Prostate gland (tissue), 2 donors: ENCODE measurements around the gene POFUT2. TPM values are rescaled to one million over a fixed set of nuclear protein-coding genes. Genes with fewer than 3 reads are reported as not detected.
A peak's percentile ranks its signal among the peaks of the same experiment; 100 is the strongest.

ENCODE experiments used
- DNase-seq: peaks from one replicate; pipeline ENCODE4 v3.0.0-alpha.2; 2019; ENCODE audit warnings: low spot score
- H3K27ac ChIP-seq, 2 donors: fragments of 200-600 bp; sonication (generic); 2 replicates each; pipeline ENCODE4 v1.5.1; 2017 to 2019
- H3K27me3 ChIP-seq: fragments of 200-600 bp; sonication (generic); replicated peaks from 2 replicates; pipeline ENCODE4 v1.5.1; 2019; ENCODE audit not compliant: insufficient read depth
- H3K36me3 ChIP-seq, 2 donors: fragments of 200-600 bp; sonication (generic); 1 replicate in 1 of 2; 2 replicates in 1 of 2; pipeline versions ENCODE4 v1.5.1 to v1.8.1; 2017 to 2019
- H3K4me1 ChIP-seq: fragments of 200-600 bp; sonication (generic); replicated peaks from 2 replicates; pipeline ENCODE4 v1.5.1; 2019
- H3K4me3 ChIP-seq, 2 donors: fragments of 200-600 bp; sonication (generic); 2 replicates each; pipeline ENCODE4 v1.5.1; 2017 to 2019
- H3K9me3 ChIP-seq: fragments of 200-600 bp; sonication (generic); 2 replicates; pipeline ENCODE4 v1.5.1; 2017
- POLR2A ChIP-seq: fragments of 450-650 bp; IDR thresholded peaks from one replicate; pipeline ENCODE4 v1.6.1; 2016; ENCODE audit warnings: antibody characterized with exemption, mild to moderate bottlenecking
- POLR2AphosphoS5 ChIP-seq: sonication (generic); formaldehyde crosslinking; IDR thresholded peaks from one replicate; pipeline ENCODE4 v1.6.1; 2017; ENCODE audit warnings: antibody characterized with exemption
- WGBS: methylation state at CpG from one replicate; pipeline ENCODE4 v1.1.5; 2018; 5-methylcytosine and 5-hydroxymethylcytosine counted together
- intact Hi-C: fragments of 100-400 bp; cut with DNase I; formaldehyde crosslinking; loops from one replicate; pipeline ENCODE4 v1.14.2; 2022
- total RNA-seq, 2 donors: library from RNA; depleted of rRNA; stranded (reverse); fragments of >200 nt; gene quantifications; one replicate each; pipeline ENCODE4 v1.1.0, GENCODE V29; 2016
- TF ChIP-seq, protein P1 (sequence below), 4 experiments: fragments of 200-600 bp in 2 of 4; fragments of 450-650 bp in 2 of 4; sonication (generic) in 2 of 4; IDR thresholded peaks; 1 replicate in 3 of 4; 2 replicates in 1 of 4; pipeline ENCODE4 v1.5.1; 2016 to 2019; ENCODE audit warnings: antibody characterized with exemption in 4 of 4, mild to moderate bottlenecking in 2 of 4, moderate library complexity in 2 of 4

Gene POFUT2
- total RNA-seq, 2 donors from 2014 or later: 20.2 to 52.4 TPM

DNA sequence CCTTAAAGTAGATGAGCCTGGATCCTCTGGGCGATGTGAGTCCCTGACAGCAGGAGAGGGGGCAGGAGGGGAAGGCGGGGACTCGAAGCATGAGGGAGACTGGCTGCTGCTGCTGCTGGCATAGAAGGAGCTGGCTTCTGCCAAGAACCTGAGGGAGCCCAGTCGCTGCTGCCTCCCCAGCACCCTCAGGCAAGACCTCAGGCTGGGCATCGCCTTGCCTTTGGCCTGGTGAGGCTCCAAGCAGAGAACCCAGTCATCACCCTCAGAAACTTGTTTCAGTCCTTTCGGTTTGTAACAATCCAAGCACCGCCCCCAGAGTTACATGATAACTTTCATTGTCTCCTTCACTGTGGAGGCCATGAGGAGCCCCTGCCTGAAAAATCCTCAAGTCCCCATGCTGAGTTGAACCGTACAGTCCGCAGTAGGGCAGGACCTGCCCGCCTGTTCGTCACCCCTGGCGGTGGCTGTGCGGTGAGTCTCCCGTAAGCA lies 38.8 kb downstream of the POFUT2 start:
- Histone ChIP-seq H3K9me3 (no peaks in the 10 kb centered on the region), H3K4me1 (no peaks in the 10 kb centered on the region), H3K36me3 (no peaks in the 10 kb centered on the region), H3K27me3 (peaks cover 3% of the 10 kb centered on the region), H3K27ac (no peak overlapping the region), H3K4me3 (peak overlapping the region in 1 of 2 donors; percentile 2)
- intact Hi-C loops: no loop called here
- TF ChIP-seq POLR2A (no peak), POLR2AphosphoS5 (no peak)
- TF ChIP-seq, protein P1, sequence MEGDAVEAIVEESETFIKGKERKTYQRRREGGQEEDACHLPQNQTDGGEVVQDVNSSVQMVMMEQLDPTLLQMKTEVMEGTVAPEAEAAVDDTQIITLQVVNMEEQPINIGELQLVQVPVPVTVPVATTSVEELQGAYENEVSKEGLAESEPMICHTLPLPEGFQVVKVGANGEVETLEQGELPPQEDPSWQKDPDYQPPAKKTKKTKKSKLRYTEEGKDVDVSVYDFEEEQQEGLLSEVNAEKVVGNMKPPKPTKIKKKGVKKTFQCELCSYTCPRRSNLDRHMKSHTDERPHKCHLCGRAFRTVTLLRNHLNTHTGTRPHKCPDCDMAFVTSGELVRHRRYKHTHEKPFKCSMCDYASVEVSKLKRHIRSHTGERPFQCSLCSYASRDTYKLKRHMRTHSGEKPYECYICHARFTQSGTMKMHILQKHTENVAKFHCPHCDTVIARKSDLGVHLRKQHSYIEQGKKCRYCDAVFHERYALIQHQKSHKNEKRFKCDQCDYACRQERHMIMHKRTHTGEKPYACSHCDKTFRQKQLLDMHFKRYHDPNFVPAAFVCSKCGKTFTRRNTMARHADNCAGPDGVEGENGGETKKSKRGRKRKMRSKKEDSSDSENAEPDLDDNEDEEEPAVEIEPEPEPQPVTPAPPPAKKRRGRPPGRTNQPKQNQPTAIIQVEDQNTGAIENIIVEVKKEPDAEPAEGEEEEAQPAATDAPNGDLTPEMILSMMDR (IDR thresholded peaks at IDR 0.05): no peak
- 25% methylated on average over 14 of the region's 14 CpGs for WGBS
- DNase-seq: peak; percentile 3

DNA sequence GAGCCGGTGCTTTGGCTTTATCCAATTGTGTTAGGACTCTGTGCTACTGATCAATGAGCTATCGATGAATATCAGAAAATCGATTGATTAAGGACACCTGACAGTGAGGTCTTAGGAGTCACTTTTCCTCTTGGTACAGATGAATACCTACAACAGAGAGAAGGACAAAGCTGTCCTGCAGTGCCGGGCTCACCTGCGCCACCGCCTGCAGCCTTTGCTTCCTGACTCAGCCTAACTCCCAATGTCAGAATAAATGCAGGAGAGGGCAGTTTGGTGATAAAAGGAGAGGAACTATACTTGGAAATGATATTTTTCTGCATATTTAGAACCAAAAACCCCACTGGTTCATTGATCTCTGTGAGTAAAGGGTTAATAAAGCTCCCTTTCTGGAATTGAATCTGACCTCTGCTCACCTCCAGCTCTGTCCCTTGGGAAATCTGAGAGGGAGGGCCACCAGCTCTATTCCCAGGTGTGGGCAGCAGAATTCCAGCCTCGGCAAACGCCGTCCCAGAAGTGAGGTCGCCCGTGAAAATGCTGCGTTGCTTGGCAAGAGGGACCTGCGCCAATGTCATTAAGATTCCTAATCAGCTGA lies 39.3 kb downstream of the POFUT2 start:
- WGBS: 38% methylated on average over 13 of the region's 13 CpGs

DNA sequence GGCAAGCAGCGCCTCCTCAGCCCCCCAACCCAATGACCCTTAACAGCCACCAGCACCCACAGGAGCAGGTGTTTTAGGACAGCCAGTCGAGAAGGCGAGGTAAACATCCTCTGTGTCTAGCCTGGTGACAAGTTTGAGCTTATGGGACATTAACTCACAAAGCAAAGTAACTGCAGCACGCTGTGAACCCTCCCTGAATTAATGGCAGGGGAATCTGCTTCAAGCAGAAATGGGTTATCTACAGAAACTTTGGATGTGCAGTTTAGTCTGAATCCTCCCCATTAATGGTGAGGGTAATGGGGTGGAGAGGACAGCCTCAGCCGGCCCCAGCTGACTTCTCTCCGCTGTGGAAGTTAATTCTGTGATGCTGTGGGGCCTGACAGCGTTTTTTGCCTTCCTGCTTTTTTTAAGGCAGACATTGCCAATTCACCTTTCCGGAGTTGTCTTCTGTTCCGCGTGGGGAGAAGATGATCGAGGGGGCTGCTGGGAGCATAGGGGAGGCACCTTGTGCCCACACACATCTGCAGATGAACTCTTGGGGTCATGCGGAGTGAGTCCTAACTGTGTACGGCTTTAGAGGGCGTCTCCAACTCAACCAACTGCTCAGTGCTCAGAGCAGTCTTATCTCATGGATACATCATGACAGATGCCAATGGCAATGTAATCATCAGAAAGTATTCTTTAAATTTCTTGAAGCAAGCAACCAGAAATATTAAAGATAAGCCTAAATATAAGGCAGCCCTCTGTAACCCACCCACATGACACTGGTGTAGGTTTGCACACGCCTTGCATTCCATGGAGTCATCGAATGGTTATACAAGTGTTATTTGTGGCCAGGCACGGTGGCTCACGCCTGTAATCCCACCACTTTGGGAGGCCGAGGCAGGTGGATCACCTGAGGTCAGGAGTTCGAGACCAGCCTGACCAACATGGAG lies 41.0 kb downstream of the POFUT2 start:
- 74% methylated on average over 20 of the region's 20 CpGs for WGBS
- intact Hi-C loops: no loop called here
- peak; percentile 2 for DNase-seq

More for the DNA sequence above, 39.3 kb downstream of the POFUT2 start:
- no peaks in the 10 kb centered on the region for H3K9me3 ChIP-seq
- H3K4me3 ChIP-seq: peak overlapping the region in 1 of 2 donors; percentile 2
- TF ChIP-seq POLR2AphosphoS5 (no peak), POLR2A (no peak)
- TF ChIP-seq, protein P1 (IDR thresholded peaks at IDR 0.05): no peak
- H3K27me3 ChIP-seq: peaks cover 3% of the 10 kb centered on the region
- no peak overlapping the region for H3K27ac ChIP-seq
- intact Hi-C loops: no loop called here
- no peak for DNase-seq
- H3K4me1 ChIP-seq: no peaks in the 10 kb centered on the region
- H3K36me3 ChIP-seq: no peaks in the 10 kb centered on the region

DNA sequence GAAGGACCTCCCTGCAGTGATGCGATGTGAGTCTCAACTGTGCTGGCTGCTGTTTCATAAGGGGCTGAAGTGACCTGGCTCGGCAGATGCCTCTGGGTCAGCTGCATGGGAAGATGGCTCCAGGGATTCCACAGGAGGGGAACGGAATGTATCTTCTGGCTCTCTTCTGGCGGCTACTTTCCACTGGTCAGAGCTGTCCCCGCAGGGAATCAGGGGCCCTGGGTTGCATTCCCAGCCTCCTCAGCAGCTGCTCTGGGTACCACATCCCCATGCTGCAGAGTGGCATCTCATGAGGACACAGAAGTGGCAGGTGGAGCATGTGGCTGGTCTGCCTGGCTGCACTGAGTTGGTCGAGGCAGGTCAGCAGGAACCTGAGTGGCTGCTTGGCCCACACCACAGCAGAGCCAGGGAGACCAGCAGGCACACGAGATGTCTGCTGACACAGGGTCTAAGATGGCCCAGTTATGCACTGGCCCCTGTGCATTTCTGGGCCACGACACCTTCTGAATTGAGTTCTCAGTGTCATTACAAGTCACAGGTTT lies 42.8 kb downstream of the POFUT2 start:
- H3K27ac ChIP-seq: no peak overlapping the region
- intact Hi-C loops: no loop called here
- H3K4me1 ChIP-seq: no peaks in the 10 kb centered on the region
- H3K36me3 ChIP-seq: no peaks in the 10 kb centered on the region
- no peak overlapping the region for H3K4me3 ChIP-seq
- no peak for DNase-seq
- peaks cover 3% of the 10 kb centered on the region for H3K27me3 ChIP-seq
- WGBS: 87% methylated on average over 8 of the region's 8 CpGs
- no peak for TF ChIP-seq POLR2A
- TF ChIP-seq POLR2AphosphoS5: no peak
- TF ChIP-seq, protein P1 (IDR thresholded peaks at IDR 0.05): no peak
- H3K9me3 ChIP-seq: no peaks in the 10 kb centered on the region

More for the DNA sequence above, 41.0 kb downstream of the POFUT2 start:
- H3K4me1 ChIP-seq: no peaks in the 10 kb centered on the region
- TF ChIP-seq POLR2AphosphoS5: no peak
- TF ChIP-seq, protein P1 (IDR thresholded peaks at IDR 0.05): no peak
- TF ChIP-seq POLR2A: no peak
- H3K27ac ChIP-seq: no peak overlapping the region
- no peak overlapping the region for H3K4me3 ChIP-seq
- no peaks in the 10 kb centered on the region for H3K36me3 ChIP-seq
- no peaks in the 10 kb centered on the region for H3K9me3 ChIP-seq
- H3K27me3 ChIP-seq: peaks cover 3% of the 10 kb centered on the region
